Left ventricle myocardium superior (tissue), 1 donor: ENCODE measurements around the gene GSN. TPM values are rescaled to one million over a fixed set of nuclear protein-coding genes. Genes with fewer than 3 reads are reported as not detected.

Experiments
- ATAC-seq: fragments of 200-7000 bp; cut with Tn5 transposase; one replicate; pipeline ENCODE4 v1.9.1; 2020; ENCODE audit warnings: mild to moderate bottlenecking, moderate library complexity
- DNase-seq: peaks from one replicate; pipeline ENCODE4 v3.0.0-alpha.2; 2020
- intact Hi-C: fragments of 100-400 bp; cut with micrococcal nuclease; formaldehyde crosslinking; loops from one replicate; pipeline ENCODE4 v1.11.0; 2022
- total RNA-seq: library from RNA; stranded (reverse); fragmentation: NEBNext Ultra II Directional; extraction: Animal tissue kit (Norgen Biotek cat#: 25700); gene quantifications from one replicate; pipeline ENCODE4 v1.2.1, GENCODE V29; 2021
- donor health status: DM: no; HTN: yes; CAD: no; lungs with severe emphysema.

Gene GSN
- total RNA-seq, 1 donor from 2014 or later, result 717 TPM

DNA sequence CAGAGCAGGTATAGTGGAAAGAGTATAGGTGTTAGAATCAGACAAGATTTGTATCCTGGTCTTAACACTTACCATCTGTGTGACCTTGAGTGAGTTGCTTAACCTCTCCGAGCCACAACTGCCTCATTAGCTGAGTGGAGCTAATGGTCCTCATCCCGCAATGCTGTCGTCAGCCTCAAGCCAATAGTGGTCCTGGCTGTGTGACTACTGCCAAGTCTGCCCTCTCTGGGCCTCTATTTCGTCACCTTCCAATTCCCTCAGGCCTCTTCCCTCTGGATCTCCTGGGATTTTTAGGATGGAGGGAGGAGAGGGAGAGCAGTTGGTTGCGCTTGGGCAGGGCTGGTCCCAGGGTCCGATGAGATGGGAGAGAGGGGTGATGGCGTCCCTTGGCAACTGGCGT, 60.5 kb downstream of the GSN start:
- DNase-seq (no peak), ATAC-seq (no peak)
- intact Hi-C loops, result loop anchor here (10.0 kb wide), 1 partner anchor 46 kb away; the partner anchor contains the start of gene STOM

GRCh38 chr9:121328876-121329681, 61.1 kb downstream of the GSN start:
- DNase-seq (no peak), ATAC-seq (no peak)
- intact Hi-C loops, result loop anchor here (10.0 kb wide), 1 partner anchor 46 kb away; the partner anchor contains the start of gene STOM

- no peak for ATAC-seq
- DNase-seq, result no peak
- intact Hi-C loops, result no loop called here
Measured at GRCh38 chr9:121331549-121331948, 63.6 kb downstream of the GSN start.

DNA sequence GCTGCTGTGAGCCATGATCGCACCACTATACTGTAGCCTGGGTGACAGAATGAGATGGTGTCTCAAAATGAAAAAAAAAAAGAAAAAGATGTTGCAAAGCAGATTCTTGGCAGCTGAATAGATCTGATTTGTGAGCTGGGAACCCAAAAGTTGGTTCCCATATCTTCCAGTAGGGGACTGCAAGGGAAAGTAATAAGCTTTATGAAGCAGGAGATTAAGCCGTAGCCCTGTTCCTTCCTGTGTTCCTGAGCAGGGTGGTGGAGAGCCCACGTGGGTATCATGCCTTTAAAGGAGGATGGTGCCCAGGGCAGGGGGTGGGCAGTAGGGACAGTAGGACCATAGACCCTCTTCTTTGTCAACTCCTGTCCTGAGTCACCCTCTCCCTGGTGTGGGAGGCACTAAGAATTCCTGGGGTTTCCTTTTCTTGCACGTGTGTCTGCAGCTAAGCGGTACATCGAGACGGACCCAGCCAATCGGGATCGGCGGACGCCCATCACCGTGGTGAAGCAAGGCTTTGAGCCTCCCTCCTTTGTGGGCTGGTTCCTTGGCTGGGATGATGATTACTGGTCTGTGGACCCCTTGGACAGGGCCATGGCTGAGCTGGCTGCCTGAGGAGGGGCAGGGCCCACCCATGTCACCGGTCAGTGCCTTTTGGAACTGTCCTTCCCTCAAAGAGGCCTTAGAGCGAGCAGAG, 64.2 kb downstream of the GSN start:
- intact Hi-C loops, result no loop called here
- ATAC-seq, result peak; percentile 3
- no peak for DNase-seq

GRCh38 chr9:121333950-121334773, 66.2 kb downstream of the GSN start:
- intact Hi-C loops, result no loop called here
- DNase-seq (no peak), ATAC-seq (peak; percentile 51)

DNA sequence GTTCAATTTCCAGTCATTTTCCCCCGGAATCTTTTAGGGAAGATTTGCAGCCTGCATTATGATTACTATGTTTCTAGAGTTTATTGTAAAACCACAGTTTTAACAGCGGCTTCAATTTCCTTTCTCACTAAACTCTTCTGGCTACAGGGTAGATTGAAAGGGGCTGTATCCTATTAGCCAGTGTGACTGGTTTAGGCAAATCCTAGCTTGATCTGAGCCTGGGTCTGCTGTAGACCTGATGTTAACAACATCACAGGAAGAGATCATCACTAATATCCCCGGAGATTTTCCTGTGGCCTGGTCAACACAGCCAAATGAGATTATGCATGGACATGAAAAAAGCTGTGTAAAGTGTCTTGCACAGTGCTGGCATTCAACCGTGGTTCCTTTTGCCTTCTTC, 68.7 kb downstream of the GSN start:
- no peak for ATAC-seq
- DNase-seq, result no peak
- intact Hi-C loops, result no loop called here

GRCh38 chr9:121339437-121339836, 71.5 kb downstream of the GSN start:
- intact Hi-C loops, result no loop called here
- ATAC-seq (no peak), DNase-seq (no peak)

DNA sequence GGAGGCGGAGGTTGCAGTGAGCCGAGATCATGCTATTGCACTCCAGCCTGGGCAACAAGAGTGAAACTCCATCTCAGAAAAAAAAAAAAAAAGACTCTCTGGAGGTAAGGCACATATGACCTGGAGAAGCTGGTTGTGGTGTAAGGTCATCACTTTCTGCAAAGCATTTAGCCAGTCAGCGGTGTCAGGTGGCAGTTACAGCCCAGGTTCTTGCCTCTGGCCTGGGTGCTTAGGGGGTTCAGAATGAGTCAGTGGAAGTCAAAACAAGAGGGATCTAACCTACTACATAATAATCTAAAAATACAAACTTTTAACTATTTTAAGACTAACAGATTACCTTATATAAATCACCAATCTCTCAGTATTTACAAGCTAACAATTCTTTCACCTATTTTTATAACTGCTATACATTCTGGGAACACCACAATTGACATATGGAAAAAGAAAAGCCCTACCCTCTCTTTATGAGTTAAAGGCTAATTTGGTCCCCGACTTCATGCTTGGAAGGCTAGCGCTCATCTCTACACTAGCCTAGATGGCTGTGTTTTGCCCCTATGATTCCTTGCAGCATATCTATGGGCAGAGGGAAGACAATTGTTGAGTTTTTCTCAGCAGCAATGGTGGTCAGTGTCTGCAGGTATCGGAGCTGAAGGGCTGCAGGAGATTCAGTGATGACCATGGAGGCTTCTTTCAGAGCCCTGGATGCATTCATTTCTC, 72.9 kb downstream of the GSN start:
- intact Hi-C loops, result no loop called here
- ATAC-seq (no peak), DNase-seq (no peak)

- ATAC-seq, result peak; percentile 22
- no peak for DNase-seq
- intact Hi-C loops, result no loop called here
Measured at GRCh38 chr9:121344184-121344583, 76.2 kb downstream of the GSN start.

- no peak for DNase-seq
- intact Hi-C loops, result no loop called here
- ATAC-seq, result no peak
Measured at GRCh38 chr9:121345070-121345469, 77.1 kb downstream of the GSN start.

DNA sequence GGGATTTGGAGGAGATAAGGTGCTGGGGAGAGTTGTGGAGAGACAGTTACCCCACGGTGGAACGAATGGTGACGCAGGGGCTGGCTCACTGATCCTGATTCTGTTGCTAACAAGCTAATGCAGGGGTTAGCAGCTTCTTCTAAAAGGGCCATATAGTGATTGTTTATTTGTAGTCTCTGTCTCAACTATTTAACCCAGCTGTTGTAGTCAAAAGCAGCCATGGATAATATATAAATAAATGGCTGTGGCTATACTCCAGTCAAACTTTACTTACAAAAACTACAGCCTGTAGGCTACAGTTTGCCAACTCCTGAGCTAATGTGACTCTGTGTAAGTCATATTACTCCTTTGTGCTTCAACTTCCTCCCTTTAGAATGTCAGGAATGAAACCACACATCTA, 80.3 kb downstream of the GSN start:
- intact Hi-C loops, result no loop called here
- no peak for ATAC-seq

DNA sequence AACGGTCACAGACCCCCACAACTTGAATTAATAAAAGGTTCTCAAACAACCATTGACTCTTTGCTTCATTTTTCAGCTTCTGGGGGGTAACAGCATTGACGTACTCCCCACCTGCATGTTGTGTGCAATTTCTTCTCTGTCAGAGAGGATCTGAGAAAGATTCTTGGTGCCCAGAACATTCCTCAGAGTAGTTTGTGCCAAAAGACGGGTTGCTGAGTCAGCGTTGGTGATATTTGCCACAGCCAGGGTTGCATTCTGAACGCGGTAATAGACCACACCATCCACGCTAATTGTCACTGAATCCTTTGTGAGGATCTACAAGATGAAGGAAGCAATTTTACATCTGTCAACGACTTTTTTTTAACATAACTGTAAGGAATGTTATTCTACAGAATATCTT, 81.0 kb downstream of the GSN start:
- intact Hi-C loops, result no loop called here
- DNase-seq (no peak), ATAC-seq (no peak)

More for the DNA sequence above, 80.3 kb downstream of the GSN start:
- DNase-seq, result no peak

GRCh38 chr9:121350036-121350435, 82.1 kb downstream of the GSN start:
- ATAC-seq (no peak), DNase-seq (no peak)
- intact Hi-C loops, result no loop called here

DNA sequence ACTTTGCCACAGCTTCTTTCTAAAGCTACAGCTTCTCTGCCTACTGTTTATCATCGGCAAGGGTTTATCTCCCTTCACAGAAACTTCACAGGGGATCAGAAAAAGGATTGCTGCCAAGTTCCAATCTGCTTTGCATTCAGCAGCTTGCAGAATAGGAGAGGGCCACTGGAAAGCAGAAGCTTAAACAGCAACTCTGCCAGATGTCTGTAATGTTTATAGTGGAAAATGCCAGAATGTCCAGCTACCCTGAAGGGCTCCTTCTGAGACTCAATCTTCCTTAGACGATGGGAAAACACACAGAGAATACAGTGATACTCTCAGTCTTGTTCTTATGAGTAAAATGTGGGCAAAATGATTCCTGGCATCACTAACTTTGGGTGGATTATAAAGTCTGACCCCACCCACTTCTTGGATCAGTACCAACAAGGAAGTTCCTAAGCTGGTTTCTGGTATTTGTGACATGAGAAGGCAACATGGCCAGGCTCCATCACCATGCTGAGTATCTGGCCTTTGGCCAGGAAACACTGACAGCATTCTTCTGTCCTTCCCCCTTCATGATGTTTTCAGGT, 83.1 kb downstream of the GSN start:
- intact Hi-C loops, result no loop called here
- DNase-seq (peak; percentile 65), ATAC-seq (peak; percentile 63)

DNA sequence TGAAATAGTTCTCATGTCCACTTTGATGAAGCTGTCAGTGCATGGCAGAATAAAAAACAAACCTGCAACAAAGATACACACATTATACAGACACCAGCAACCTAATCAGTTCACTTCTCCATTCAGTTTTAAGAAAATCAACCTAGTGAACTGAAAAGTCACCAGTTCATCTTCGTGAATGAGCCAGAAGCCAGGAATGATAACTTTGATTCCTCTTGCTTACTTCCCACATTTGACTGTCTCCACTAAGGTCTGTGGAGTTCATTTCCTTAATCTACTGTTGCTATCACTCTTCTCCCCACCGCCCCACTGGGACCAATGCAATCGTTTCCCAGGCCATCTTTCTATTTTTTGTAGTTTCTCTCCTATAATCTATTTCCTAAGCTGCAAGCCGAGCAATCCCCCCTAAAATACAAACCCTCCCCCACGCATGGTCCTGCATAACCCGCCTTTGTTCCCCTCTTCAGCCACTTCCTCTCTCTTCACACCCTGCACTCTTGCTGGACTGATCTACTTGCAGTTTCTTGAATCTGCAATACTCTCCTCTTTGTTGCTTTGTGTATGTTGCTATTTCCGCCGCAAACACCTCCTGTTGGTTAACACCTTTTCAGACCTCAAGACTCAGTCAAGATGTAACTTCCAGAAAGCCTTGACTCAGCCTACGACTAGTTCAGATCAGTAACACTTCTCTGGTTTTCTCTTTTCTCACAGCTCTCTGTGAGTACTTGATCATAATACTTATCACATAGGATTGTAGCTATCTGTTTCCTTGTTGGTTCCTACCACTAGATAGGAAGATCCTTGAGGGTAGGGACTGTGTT, 85.5 kb downstream of the GSN start:
- no peak for DNase-seq
- intact Hi-C loops, result no loop called here
- peak; percentile 16 for ATAC-seq

DNA sequence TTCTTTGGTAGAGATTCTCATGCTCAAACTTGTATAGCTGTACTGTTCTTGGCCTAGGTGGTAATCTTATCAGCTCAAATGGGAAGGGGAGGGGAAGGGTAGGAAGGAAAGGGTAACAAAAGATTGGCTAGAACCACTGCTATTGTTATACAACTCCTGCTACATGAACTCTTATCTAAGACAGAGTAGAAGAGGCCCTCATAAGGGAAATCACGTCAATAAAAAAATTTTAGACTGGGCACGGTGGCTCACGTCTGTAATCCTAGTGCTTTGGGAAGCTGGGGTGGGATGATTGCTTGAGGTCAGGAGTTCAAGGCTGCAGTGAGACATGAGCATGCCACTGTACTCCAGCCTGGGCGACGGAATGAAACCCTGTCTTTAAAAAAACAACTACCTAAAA, 86.2 kb downstream of the GSN start:
- intact Hi-C loops, result no loop called here
- DNase-seq, result no peak
- peak; percentile 82 for ATAC-seq

DNA sequence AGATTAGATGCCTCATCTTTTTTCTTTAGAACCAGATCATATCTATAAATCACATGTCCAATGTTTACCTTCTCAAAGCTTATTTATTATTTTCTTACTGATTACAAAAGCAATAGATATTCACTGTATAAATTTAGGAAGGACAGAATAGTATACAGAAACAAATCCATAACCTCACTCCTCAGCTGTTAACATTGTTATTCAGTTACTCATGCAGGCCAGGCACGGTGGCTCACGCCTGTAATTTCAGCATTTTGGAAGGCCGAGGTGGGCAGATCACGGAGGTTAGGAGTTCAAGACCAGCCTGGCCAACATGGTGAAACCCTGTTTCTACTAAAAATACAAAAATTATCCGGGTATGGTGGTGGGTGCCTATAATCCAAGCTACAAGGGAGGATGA, 86.8 kb downstream of the GSN start:
- intact Hi-C loops, result no loop called here
- ATAC-seq (no peak), DNase-seq (no peak)

DNA sequence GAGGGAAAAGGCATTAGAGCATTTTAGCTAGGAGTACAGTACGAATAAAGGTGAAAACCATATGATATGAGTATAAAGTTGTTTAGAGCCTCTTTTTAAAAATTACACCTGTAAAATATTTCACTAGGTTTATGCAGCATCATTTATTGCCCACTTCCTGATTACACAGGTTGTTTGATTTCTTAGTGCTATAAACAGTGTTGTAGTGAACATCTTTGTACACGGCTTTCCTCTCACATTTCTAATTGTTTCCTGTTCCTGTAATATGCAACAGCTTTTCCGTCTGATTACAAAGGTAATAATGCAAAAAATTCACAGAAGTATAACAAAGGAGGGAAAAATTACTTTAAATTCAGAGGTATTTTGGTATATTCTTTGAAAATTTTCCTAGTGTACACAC, 89.0 kb downstream of the GSN start:
- intact Hi-C loops, result no loop called here
- no peak for DNase-seq
- no peak for ATAC-seq
